GM12891 (cell line): ENCODE results near the gene WTIP.

Experiments used
- PAX5 ChIP-seq: IDR thresholded peaks from 2 replicates; pipeline ENCODE4 v1.6.1; 2011; ENCODE audit warnings: low read length, moderate library complexity, mild to moderate bottlenecking; ENCODE audit not compliant: insufficient read depth, severe bottlenecking
- POLR2A ChIP-seq: IDR thresholded peaks from 2 replicates; pipeline ENCODE4 v1.6.1; 2011; ENCODE audit warnings: low read depth, low read length, control low read depth
- POLR2AphosphoS5 ChIP-seq: IDR thresholded peaks from 2 replicates; pipeline ENCODE4 v1.6.1; 2011; ENCODE audit warnings: low read depth, low read length, control low read depth
- SPI1 ChIP-seq: IDR thresholded peaks from 2 replicates; pipeline ENCODE4 v1.6.1; 2011; ENCODE audit warnings: low read depth, low read length, control low read depth
- TAF1 ChIP-seq: IDR thresholded peaks from 2 replicates; pipeline ENCODE4 v1.6.1; 2011; ENCODE audit warnings: low read depth, low read length, control low read depth

GRCh38 chr19:34436716-34437115, 44.8 kb upstream of the WTIP start:
- TF ChIP-seq POLR2A (no peak), POLR2AphosphoS5 (no peak), TAF1 (no peak), SPI1 (no peak), PAX5 (no peak)
